Measurements from ENCODE around the gene C10orf143. TPM values are rescaled to one million over a fixed set of nuclear protein-coding genes. Genes with fewer than 3 reads are reported as not detected.

C10orf143 gene
- total and polyA plus RNA-seq, 7 experiments from 2014 or later: 2.6 to 36.5 (median 11.6) TPM

DNA sequence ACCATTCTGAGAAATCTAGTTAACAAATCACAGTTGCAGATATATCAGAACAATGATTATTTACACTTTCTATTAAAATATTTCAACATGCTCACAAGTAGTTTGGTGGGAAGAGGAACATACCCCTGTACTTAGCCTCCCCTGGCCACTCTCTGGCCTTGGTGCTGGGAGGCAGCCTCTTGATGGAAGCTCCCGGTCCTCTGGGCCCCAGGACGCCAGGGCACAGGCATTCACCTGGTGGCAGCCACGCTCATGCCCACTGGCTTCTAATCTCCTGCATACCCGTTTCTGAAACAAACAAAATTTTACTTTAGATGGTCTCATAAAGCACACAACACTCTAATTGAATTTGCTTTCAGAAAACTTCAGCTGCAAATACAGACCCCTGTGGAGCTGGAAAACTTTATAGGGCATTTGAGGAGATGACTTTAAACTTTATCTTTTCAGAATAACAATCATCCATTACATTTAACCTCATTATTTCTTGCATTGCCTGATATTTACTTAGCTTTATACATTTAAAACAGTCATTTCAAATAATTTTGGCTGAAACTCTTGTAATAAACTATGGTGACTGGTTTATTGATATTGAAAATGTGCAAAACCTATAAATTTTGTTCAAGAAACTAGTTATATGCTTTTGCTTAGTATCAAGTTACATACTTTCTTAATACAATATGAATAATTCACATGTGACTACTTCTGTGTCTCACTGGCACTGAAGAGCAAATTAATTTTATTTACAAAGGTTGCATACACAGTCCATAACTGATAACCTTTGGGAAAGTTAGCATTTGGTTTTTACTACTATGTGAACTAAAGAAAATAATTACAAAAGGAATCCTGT is 30.8 kb downstream of the C10orf143 start:
- Mint-ChIP-seq H3K4me3 (no peak overlapping the region), H3K36me3 (peaks cover 2 to 64% (median 34%) of the 10 kb centered on the region in 5 donors), H3K27ac (no peak overlapping the region), H3K4me1 (no peaks in the 10 kb centered on the region), H3K27me3 (no peaks in the 10 kb centered on the region), H3K9me3 (peaks cover 0 to 8% (median 3%) of the 10 kb centered on the region in 11 donors)
- ChIA-PET CTCF (no interaction called here), POLR2A (no interaction called here)
- peaks cover 0 to 15% (median 0%) of the 10 kb centered on the region in 3 experiments for H3K36me3 ChIP-seq (ENCODE audit: control insufficient read depth in 2 of 3, insufficient read depth in 3 of 3, low read length in 3 of 3)
- no peaks in the 10 kb centered on the region for H3K9me3 ChIP-seq (ENCODE audit: control insufficient read depth in 2 of 3, low read length in 3 of 3)
- no peak for ATAC-seq
- no peak for DNase-seq
- intact Hi-C loops (cut with micrococcal nuclease): no loop called here
- H3K27me3 ChIP-seq (ENCODE audit: control insufficient read depth in 2 of 2, insufficient read depth in 2 of 2, low read length in 2 of 2): no peaks in the 10 kb centered on the region
- no peak overlapping the region for H3K4me3 ChIP-seq (ENCODE audit: low read length)
- H3K4me1 ChIP-seq (ENCODE audit: control insufficient read depth in 2 of 2, insufficient read depth in 2 of 2, low read length in 2 of 2): no peaks in the 10 kb centered on the region
- H3K27ac ChIP-seq (ENCODE audit: low read depth, low read length): no peak overlapping the region

DNA sequence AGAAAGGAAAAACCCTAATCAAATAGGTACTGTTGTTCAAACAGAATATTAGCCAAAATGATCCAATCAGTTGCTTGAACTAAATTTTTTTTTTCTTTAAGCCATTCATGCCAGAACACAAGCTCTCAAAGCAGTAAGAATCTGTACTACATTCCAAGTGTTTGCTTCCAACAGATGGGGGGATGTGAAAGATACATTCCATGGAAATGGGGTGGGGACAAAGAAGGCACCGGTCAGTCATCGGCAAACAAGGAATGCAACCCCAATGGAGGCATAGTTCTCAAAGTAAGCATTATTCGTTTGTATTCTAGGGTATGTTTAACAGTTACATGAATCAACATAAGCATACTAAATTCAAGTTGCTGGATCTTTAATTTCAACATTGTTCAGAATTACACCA is 32.5 kb downstream of the C10orf143 start:
- intact Hi-C loops (cut with micrococcal nuclease): no loop called here

DNA sequence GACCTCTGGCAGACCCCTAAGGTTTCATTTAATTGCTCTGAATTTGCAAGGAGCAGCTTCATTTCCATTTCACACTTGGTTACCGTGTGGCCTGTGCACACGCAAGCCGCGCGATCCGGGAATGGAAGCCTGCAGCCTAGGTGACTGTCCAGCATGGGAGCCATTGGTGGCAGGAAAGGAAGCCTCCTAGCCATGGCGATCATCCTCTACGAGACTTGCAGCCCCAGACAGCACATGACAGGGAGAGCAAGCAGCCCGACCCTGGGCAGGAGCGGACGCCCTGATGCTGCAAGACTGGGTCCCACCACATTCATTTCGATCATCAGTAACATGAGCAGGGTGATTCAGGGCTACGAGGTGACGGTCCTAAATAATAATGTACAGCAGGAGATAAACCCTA is 33.9 kb downstream of the C10orf143 start:
- H3K36me3 Mint-ChIP-seq: peaks cover 4 to 77% (median 47%) of the 10 kb centered on the region in 5 donors
- ATAC-seq: no peak
- Histone ChIP-seq H3K27me3 (ENCODE audit: control insufficient read depth in 2 of 2, insufficient read depth in 2 of 2, low read length in 2 of 2) (no peaks in the 10 kb centered on the region), H3K9me3 (ENCODE audit: control insufficient read depth in 2 of 3, low read length in 3 of 3) (no peaks in the 10 kb centered on the region), H3K27ac (ENCODE audit: low read depth, low read length) (no peak overlapping the region), H3K4me3 (ENCODE audit: low read length) (no peak overlapping the region), H3K4me1 (ENCODE audit: control insufficient read depth in 2 of 2, insufficient read depth in 2 of 2, low read length in 2 of 2) (no peaks in the 10 kb centered on the region), H3K36me3 (ENCODE audit: control insufficient read depth in 2 of 3, insufficient read depth in 3 of 3, low read length in 3 of 3) (peaks cover 0 to 33% (median 0%) of the 10 kb centered on the region in 3 experiments)
- CTCF ChIA-PET: no interaction called here
- intact Hi-C loops (cut with micrococcal nuclease): no loop called here
- DNase-seq: no peak
- POLR2A ChIA-PET: no interaction called here
- peaks cover 0 to 17% (median 6%) of the 10 kb centered on the region in 11 donors for H3K9me3 Mint-ChIP-seq
- no peaks in the 10 kb centered on the region for H3K27me3 Mint-ChIP-seq
- no peak overlapping the region for H3K27ac Mint-ChIP-seq
- no peaks in the 10 kb centered on the region for H3K4me1 Mint-ChIP-seq
- H3K4me3 Mint-ChIP-seq: no peak overlapping the region

More for the DNA sequence above, 32.5 kb downstream of the C10orf143 start:
- H3K36me3 ChIP-seq (ENCODE audit: control insufficient read depth in 2 of 3, insufficient read depth in 3 of 3, low read length in 3 of 3): peaks cover 0 to 31% (median 0%) of the 10 kb centered on the region in 3 experiments
- H3K27me3 ChIP-seq (ENCODE audit: control insufficient read depth in 2 of 2, insufficient read depth in 2 of 2, low read length in 2 of 2): no peaks in the 10 kb centered on the region
- DNase-seq (no peak), ATAC-seq (no peak)
- H3K4me1 ChIP-seq (ENCODE audit: control insufficient read depth in 2 of 2, insufficient read depth in 2 of 2, low read length in 2 of 2): no peaks in the 10 kb centered on the region
- H3K4me3 Mint-ChIP-seq: no peak overlapping the region
- H3K4me3 ChIP-seq (ENCODE audit: low read length): no peak overlapping the region
- no peaks in the 10 kb centered on the region for H3K4me1 Mint-ChIP-seq
- no peaks in the 10 kb centered on the region for H3K27me3 Mint-ChIP-seq
- ChIA-PET CTCF (no interaction called here), POLR2A (no interaction called here)
- peaks cover 0 to 6% (median under 1%) of the 10 kb centered on the region in 11 donors for H3K9me3 Mint-ChIP-seq
- H3K9me3 ChIP-seq (ENCODE audit: control insufficient read depth in 2 of 3, low read length in 3 of 3): no peaks in the 10 kb centered on the region
- peaks cover 2 to 74% (median 44%) of the 10 kb centered on the region in 5 donors for H3K36me3 Mint-ChIP-seq
- no peak overlapping the region for H3K27ac Mint-ChIP-seq
- no peak overlapping the region for H3K27ac ChIP-seq (ENCODE audit: low read depth, low read length)

GRCh38 chr10:130074639-130075038 is 36.0 kb downstream of the C10orf143 start:
- ChIA-PET CTCF (no interaction called here), POLR2A (no interaction called here)
- Mint-ChIP-seq H3K9me3 (peaks cover 0 to 17% (median 6%) of the 10 kb centered on the region in 11 donors), H3K4me1 (no peaks in the 10 kb centered on the region), H3K36me3 (peaks cover 4 to 82% (median 47%) of the 10 kb centered on the region in 5 donors), H3K4me3 (no peak overlapping the region), H3K27ac (no peak overlapping the region), H3K27me3 (peaks cover 0 to 2% (median 0%) of the 10 kb centered on the region in 5 donors)
- peaks cover 0 to 33% (median 0%) of the 10 kb centered on the region in 3 experiments for H3K36me3 ChIP-seq (ENCODE audit: control insufficient read depth in 2 of 3, insufficient read depth in 3 of 3, low read length in 3 of 3)
- H3K9me3 ChIP-seq (ENCODE audit: control insufficient read depth in 2 of 3, low read length in 3 of 3): no peaks in the 10 kb centered on the region
- no peaks in the 10 kb centered on the region for H3K4me1 ChIP-seq (ENCODE audit: control insufficient read depth in 2 of 2, insufficient read depth in 2 of 2, low read length in 2 of 2)
- no peak overlapping the region for H3K27ac ChIP-seq (ENCODE audit: low read depth, low read length)
- ATAC-seq: no peak
- intact Hi-C loops (cut with micrococcal nuclease): no loop called here
- no peaks in the 10 kb centered on the region for H3K27me3 ChIP-seq (ENCODE audit: control insufficient read depth in 2 of 2, insufficient read depth in 2 of 2, low read length in 2 of 2)
- DNase-seq: no peak
- H3K4me3 ChIP-seq (ENCODE audit: low read length): no peak overlapping the region

DNA sequence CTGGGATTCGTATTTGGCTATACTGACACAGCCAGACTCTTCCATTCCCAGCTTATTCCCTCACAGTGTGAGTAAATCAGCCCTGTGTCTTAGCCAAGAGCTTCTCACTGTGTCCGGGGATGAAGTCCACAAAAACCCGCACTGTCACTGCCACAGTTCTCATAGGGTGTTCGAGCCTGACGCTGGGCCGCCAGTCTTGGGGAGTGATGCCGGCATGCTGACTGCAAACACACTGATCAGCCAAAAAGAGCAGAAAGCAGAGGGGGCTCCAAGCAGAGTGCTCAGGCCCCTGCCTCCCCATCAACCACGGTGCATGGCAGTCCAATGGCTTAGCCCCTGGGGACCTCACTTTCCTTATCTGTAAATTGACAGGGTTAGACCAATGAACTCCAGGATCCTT is 36.7 kb downstream of the C10orf143 start:
- no peak for ATAC-seq
- Histone ChIP-seq H3K27me3 (ENCODE audit: control insufficient read depth in 2 of 2, insufficient read depth in 2 of 2, low read length in 2 of 2) (no peaks in the 10 kb centered on the region), H3K36me3 (ENCODE audit: control insufficient read depth in 2 of 3, insufficient read depth in 3 of 3, low read length in 3 of 3) (peaks cover 0 to 30% (median 0%) of the 10 kb centered on the region in 3 experiments), H3K4me3 (ENCODE audit: low read length) (no peak overlapping the region), H3K27ac (ENCODE audit: low read depth, low read length) (no peak overlapping the region), H3K4me1 (ENCODE audit: control insufficient read depth in 2 of 2, insufficient read depth in 2 of 2, low read length in 2 of 2) (no peaks in the 10 kb centered on the region), H3K9me3 (ENCODE audit: control insufficient read depth in 2 of 3, low read length in 3 of 3) (no peaks in the 10 kb centered on the region)
- CTCF ChIA-PET: no interaction called here
- no peak for DNase-seq
- Mint-ChIP-seq H3K9me3 (peaks cover 0 to 17% (median 6%) of the 10 kb centered on the region in 11 donors), H3K27me3 (peaks cover 0 to 2% (median 0%) of the 10 kb centered on the region in 5 donors), H3K4me1 (no peaks in the 10 kb centered on the region), H3K4me3 (no peak overlapping the region), H3K36me3 (peaks cover 4 to 81% (median 47%) of the 10 kb centered on the region in 5 donors), H3K27ac (no peak overlapping the region)
- POLR2A ChIA-PET: no interaction called here
- intact Hi-C loops (cut with micrococcal nuclease): no loop called here

DNA sequence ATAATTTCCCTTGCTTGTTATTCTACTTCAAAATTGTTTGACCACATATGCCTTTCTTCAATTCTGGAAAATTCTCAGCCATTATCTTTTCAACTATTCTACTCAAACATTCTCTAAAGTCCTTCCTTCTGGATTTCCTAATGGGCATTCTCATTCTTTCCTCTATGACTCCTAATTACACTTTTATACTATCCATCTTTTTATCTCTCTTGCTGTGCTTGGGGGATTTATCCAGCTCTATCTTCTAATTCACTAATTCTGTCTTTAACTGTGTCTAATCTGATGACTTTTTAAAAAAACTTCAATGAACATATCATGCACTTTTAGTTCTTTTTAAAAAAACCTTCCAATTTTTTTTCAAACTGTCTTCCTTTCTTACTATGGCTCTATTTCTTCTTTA is 38.4 kb downstream of the C10orf143 start:
- H3K9me3 Mint-ChIP-seq: peaks cover 0 to 17% (median 6%) of the 10 kb centered on the region in 11 donors
- H3K9me3 ChIP-seq (ENCODE audit: control insufficient read depth in 2 of 3, low read length in 3 of 3): no peaks in the 10 kb centered on the region
- no peak overlapping the region for H3K4me3 Mint-ChIP-seq
- ATAC-seq (no peak), DNase-seq (no peak)
- H3K4me3 ChIP-seq (ENCODE audit: low read length): no peak overlapping the region
- peaks cover 3 to 72% (median 49%) of the 10 kb centered on the region in 5 donors for H3K36me3 Mint-ChIP-seq
- H3K27ac ChIP-seq (ENCODE audit: low read depth, low read length): no peak overlapping the region
- peaks cover 0 to 3% (median 0%) of the 10 kb centered on the region in 7 donors for H3K4me1 Mint-ChIP-seq
- H3K4me1 ChIP-seq (ENCODE audit: control insufficient read depth in 2 of 2, insufficient read depth in 2 of 2, low read length in 2 of 2): no peaks in the 10 kb centered on the region
- ChIA-PET CTCF (no interaction called here), POLR2A (no interaction called here)
- intact Hi-C loops (cut with micrococcal nuclease): no loop called here
- peaks cover 0 to 2% (median 0%) of the 10 kb centered on the region in 5 donors for H3K27me3 Mint-ChIP-seq
- H3K27me3 ChIP-seq (ENCODE audit: control insufficient read depth in 2 of 2, insufficient read depth in 2 of 2, low read length in 2 of 2): no peaks in the 10 kb centered on the region
- peaks cover 0 to 30% (median 0%) of the 10 kb centered on the region in 3 experiments for H3K36me3 ChIP-seq (ENCODE audit: control insufficient read depth in 2 of 3, insufficient read depth in 3 of 3, low read length in 3 of 3)
- H3K27ac Mint-ChIP-seq: no peak overlapping the region
